Measurements from ENCODE around the gene ARL5C.

GRCh38 chr17:39126436-39126835 is 39.5 kb downstream of the ARL5C start:
- TF ChIP-seq CTCF (conservative IDR thresholded peaks at IDR 0.05; ENCODE audit: low read length) (no peak), EZH2phosphoT487 (IDR thresholded peaks at IDR 0.05; ENCODE audit: borderline replicate concordance, low read depth, low read length) (no peak)
